Osteocyte (in vitro differentiated cells): ENCODE data around the gene EDN1. TPM values are rescaled to one million over a fixed set of nuclear protein-coding genes. Genes with fewer than 3 reads are reported as not detected.
"Not testable (repeated sequence)": the region's sequence is repeated elsewhere in the genome, so short reads cannot be mapped to it uniquely, and the experiment has no call there.

Source experiments
- DNase-seq: peaks from one replicate; pipeline ENCODE4 v3.0.0; 2021; ENCODE audit warnings: mixed read lengths; ENCODE audit not compliant: unreplicated experiment; ENCODE audit errors: extremely low spot score
- H3K27ac Mint-ChIP-seq: one replicate; pipeline ENCODE4 v1.8.0; 2021; ENCODE audit warnings: mild to moderate bottlenecking, mixed read lengths; ENCODE audit not compliant: unreplicated experiment
- H3K27me3 Mint-ChIP-seq: one replicate; pipeline ENCODE4 v1.8.0; 2021; ENCODE audit warnings: mixed read lengths; ENCODE audit not compliant: unreplicated experiment
- H3K36me3 Mint-ChIP-seq: one replicate; pipeline ENCODE4 v1.8.0; 2021; ENCODE audit warnings: mixed read lengths; ENCODE audit not compliant: unreplicated experiment
- H3K4me1 Mint-ChIP-seq: one replicate; pipeline ENCODE4 v1.8.0; 2021; ENCODE audit warnings: mixed read lengths; ENCODE audit not compliant: unreplicated experiment
- H3K4me3 Mint-ChIP-seq: one replicate; pipeline ENCODE4 v1.8.0; 2021; ENCODE audit warnings: mild to moderate bottlenecking, moderate library complexity, mixed read lengths; ENCODE audit not compliant: unreplicated experiment
- H3K9me3 Mint-ChIP-seq: one replicate; pipeline ENCODE4 v1.8.0; 2021; ENCODE audit warnings: mixed read lengths; ENCODE audit not compliant: unreplicated experiment
- CTCF ChIP-seq: fragments of 200-600 bp; sonication (generic); IDR thresholded peaks from 2 replicates; pipeline ENCODE4 v1.5.0; 2021; ENCODE audit warnings: antibody characterized with exemption, mild to moderate bottlenecking, moderate library complexity
- total RNA-seq: library from RNA; stranded (reverse); gene quantifications from 2 replicates; pipeline ENCODE4 v1.2.1, GENCODE V29; 2021

Gene EDN1
- total RNA-seq, 1 donor from 2014 or later, result 13.2 TPM

GRCh38 chr6:12314751-12315150 is 24.6 kb downstream of the EDN1 start:
- Mint-ChIP-seq H3K4me1 (peaks cover 46% of the 10 kb centered on the region), H3K27ac (peak overlapping the region; percentile 84), H3K27me3 (no peaks in the 10 kb centered on the region), H3K9me3 (peaks cover 6% of the 10 kb centered on the region), H3K36me3 (peaks cover 2% of the 10 kb centered on the region), H3K4me3 (peak overlapping the region; percentile 52)
- DNase-seq, result no peak
- TF ChIP-seq CTCF, result no peak

- Mint-ChIP-seq H3K4me1 (peaks cover 46% of the 10 kb centered on the region), H3K36me3 (peaks cover 2% of the 10 kb centered on the region), H3K4me3 (no peak overlapping the region), H3K27ac (peak overlapping the region; percentile 84), H3K27me3 (no peaks in the 10 kb centered on the region), H3K9me3 (peaks cover 6% of the 10 kb centered on the region)
- no peak for DNase-seq
- TF ChIP-seq CTCF, result no peak
These were observed 25.3 kb downstream of the EDN1 start for GRCh38 chr6:12315292-12316081.

- no peak overlapping the region for H3K4me3 Mint-ChIP-seq
- no peak overlapping the region for H3K27ac Mint-ChIP-seq
- H3K9me3 Mint-ChIP-seq, result peaks cover 6% of the 10 kb centered on the region
- TF ChIP-seq CTCF, result no peak
- no peaks in the 10 kb centered on the region for H3K27me3 Mint-ChIP-seq
- DNase-seq, result peak; percentile 64
- peaks cover 34% of the 10 kb centered on the region for H3K4me1 Mint-ChIP-seq
- peaks cover 2% of the 10 kb centered on the region for H3K36me3 Mint-ChIP-seq
These were observed 28.6 kb downstream of the EDN1 start for GRCh38 chr6:12318749-12319148.

- H3K4me3 Mint-ChIP-seq, DNase-seq, H3K9me3 Mint-ChIP-seq, H3K36me3 Mint-ChIP-seq, H3K27ac Mint-ChIP-seq, H3K27me3 Mint-ChIP-seq: not testable (repeated sequence)
- peaks cover 30% of the 10 kb centered on the region for H3K4me1 Mint-ChIP-seq
These were observed 29.9 kb downstream of the EDN1 start for GRCh38 chr6:12320074-12320473.

- DNase-seq, result peak; percentile 42
- Mint-ChIP-seq H3K27me3 (no peaks in the 10 kb centered on the region), H3K36me3 (no peaks in the 10 kb centered on the region), H3K4me3 (no peak overlapping the region), H3K27ac (peak overlapping the region; percentile 43), H3K4me1 (peaks cover 14% of the 10 kb centered on the region), H3K9me3 (no peaks in the 10 kb centered on the region)
- no peak for TF ChIP-seq CTCF
These were observed 33.9 kb downstream of the EDN1 start for GRCh38 chr6:12324099-12324498.
